ENCODE measurements around the gene LMNA.

DNA sequence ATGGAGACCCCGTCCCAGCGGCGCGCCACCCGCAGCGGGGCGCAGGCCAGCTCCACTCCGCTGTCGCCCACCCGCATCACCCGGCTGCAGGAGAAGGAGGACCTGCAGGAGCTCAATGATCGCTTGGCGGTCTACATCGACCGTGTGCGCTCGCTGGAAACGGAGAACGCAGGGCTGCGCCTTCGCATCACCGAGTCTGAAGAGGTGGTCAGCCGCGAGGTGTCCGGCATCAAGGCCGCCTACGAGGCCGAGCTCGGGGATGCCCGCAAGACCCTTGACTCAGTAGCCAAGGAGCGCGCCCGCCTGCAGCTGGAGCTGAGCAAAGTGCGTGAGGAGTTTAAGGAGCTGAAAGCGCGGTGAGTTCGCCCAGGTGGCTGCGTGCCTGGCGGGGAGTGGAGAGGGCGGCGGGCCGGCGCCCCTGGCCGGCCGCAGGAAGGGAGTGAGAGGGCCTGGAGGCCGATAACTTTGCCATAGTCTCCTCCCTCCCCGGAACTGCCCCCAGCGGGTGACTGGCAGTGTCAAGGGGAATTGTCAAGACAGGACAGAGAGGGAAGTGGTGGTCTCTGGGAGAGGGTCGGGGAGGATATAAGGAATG, 505 bp downstream of the LMNA start:
- TF ChIP-seq, protein P1, sequence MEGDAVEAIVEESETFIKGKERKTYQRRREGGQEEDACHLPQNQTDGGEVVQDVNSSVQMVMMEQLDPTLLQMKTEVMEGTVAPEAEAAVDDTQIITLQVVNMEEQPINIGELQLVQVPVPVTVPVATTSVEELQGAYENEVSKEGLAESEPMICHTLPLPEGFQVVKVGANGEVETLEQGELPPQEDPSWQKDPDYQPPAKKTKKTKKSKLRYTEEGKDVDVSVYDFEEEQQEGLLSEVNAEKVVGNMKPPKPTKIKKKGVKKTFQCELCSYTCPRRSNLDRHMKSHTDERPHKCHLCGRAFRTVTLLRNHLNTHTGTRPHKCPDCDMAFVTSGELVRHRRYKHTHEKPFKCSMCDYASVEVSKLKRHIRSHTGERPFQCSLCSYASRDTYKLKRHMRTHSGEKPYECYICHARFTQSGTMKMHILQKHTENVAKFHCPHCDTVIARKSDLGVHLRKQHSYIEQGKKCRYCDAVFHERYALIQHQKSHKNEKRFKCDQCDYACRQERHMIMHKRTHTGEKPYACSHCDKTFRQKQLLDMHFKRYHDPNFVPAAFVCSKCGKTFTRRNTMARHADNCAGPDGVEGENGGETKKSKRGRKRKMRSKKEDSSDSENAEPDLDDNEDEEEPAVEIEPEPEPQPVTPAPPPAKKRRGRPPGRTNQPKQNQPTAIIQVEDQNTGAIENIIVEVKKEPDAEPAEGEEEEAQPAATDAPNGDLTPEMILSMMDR (IDR thresholded peaks at IDR 0.05): no peak
- no peak for TF ChIP-seq SMC3 (IDR thresholded peaks at IDR 0.05; ENCODE audit: low read depth, low read length)
- TF ChIP-seq GATA2 (CRISPR knock-in tag; IDR thresholded peaks at IDR 0.05): no peak
- TF ChIP-seq POLR2AphosphoS5 (IDR thresholded peaks at IDR 0.05; ENCODE audit: low read depth, low read length): no peak; the same call in 1 of the 2 replicates
- no peak for TF ChIP-seq EZH2phosphoT487 (IDR thresholded peaks at IDR 0.05; ENCODE audit: borderline replicate concordance, low read depth)
- TF ChIP-seq, protein P2, sequence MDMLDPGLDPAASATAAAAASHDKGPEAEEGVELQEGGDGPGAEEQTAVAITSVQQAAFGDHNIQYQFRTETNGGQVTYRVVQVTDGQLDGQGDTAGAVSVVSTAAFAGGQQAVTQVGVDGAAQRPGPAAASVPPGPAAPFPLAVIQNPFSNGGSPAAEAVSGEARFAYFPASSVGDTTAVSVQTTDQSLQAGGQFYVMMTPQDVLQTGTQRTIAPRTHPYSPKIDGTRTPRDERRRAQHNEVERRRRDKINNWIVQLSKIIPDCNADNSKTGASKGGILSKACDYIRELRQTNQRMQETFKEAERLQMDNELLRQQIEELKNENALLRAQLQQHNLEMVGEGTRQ (IDR thresholded peaks at IDR 0.05; ENCODE audit: borderline replicate concordance, low read depth, low read length): no peak
- no peak for TF ChIP-seq NFIC (IDR thresholded peaks at IDR 0.05; ENCODE audit: borderline replicate concordance)
- TF ChIP-seq JUND (IDR thresholded peaks at IDR 0.05): no peak
- TF ChIP-seq CHD2 (IDR thresholded peaks at IDR 0.05; ENCODE audit: low read length, partially characterized antibody): no peak
- no peak for TF ChIP-seq TAF1 (IDR thresholded peaks at IDR 0.05; ENCODE audit: borderline replicate concordance, low read depth, low read length)
- TF ChIP-seq RAD21 (IDR thresholded peaks at IDR 0.05; ENCODE audit: low read length): no peak
- TF ChIP-seq YY1 (IDR thresholded peaks at IDR 0.05; ENCODE audit: low read depth): no peak

Measured in SK-N-SH (cell line).